Upper lobe of left lung (tissue), 6 donors: Measurements from ENCODE around the gene CNTNAP2. TPM values are rescaled to one million over a fixed set of nuclear protein-coding genes. Genes with fewer than 3 reads are reported as not detected.

Experiments used
- ATAC-seq, 2 donors: fragments of 200-7000 bp; cut with Tn5 transposase; one replicate each; pipeline ENCODE4 v1.9.1; 2022; ENCODE audit warnings: mild to moderate bottlenecking in 2 of 2, moderate library complexity in 2 of 2; ENCODE audit not compliant: low FRiP score in 2 of 2
- DNase-seq, 2 donors: peaks; one replicate each; pipeline ENCODE4 v3.0.0-alpha.2; 2019 to 2020
- H3K27ac ChIP-seq, 4 donors: fragments of 200-600 bp; sonication (generic); one replicate each; pipeline ENCODE4 v1.5.1; 2016 to 2019
- H3K27me3 ChIP-seq, 4 donors: fragments of 200-600 bp; sonication (generic); one replicate each; pipeline ENCODE4 v1.5.1; 2017 to 2019
- H3K36me3 ChIP-seq, 4 donors: fragments of 200-600 bp; sonication (generic); one replicate each; pipeline ENCODE4 v1.5.1; 2016 to 2019
- H3K4me1 ChIP-seq, 4 donors: fragments of 200-600 bp; sonication (generic); one replicate each; pipeline ENCODE4 v1.5.1; 2018 to 2019
- H3K4me3 ChIP-seq, 4 donors: fragments of 200-600 bp; sonication (generic); one replicate each; pipeline ENCODE4 v1.5.1; 2017 to 2019; ENCODE audit warnings: mild to moderate bottlenecking in 2 of 4, moderate library complexity in 1 of 4
- H3K9me3 ChIP-seq, 4 donors: fragments of 200-600 bp; sonication (generic); one replicate each; pipeline ENCODE4 v1.5.1; 2018 to 2019
- EP300 ChIP-seq, 4 donors: sonication (generic); formaldehyde crosslinking; IDR thresholded peaks; one replicate each; pipeline ENCODE4 v1.5.1; 2017; ENCODE audit warnings: antibody characterized with exemption in 4 of 4, control low read depth in 2 of 4
- POLR2A ChIP-seq, 4 donors: fragments of 450-650 bp; IDR thresholded peaks; one replicate each; pipeline ENCODE4 v1.5.1; 2016 to 2017; ENCODE audit warnings: antibody characterized with exemption in 4 of 4, mild to moderate bottlenecking in 2 of 4
- POLR2AphosphoS5 ChIP-seq, 2 donors: sonication (generic); formaldehyde crosslinking; IDR thresholded peaks; one replicate each; pipeline ENCODE4 v1.5.1; 2017; ENCODE audit warnings: antibody characterized with exemption in 2 of 2
- WGBS, 2 donors: methylation state at CpG; one replicate each; pipeline ENCODE4 v1.1.5; 2017 to 2018; 5-methylcytosine and 5-hydroxymethylcytosine counted together
- total RNA-seq, 6 donors: library from RNA; depleted of rRNA in 4 of 6; stranded (reverse); fragments of >200 nt in 4 of 6; gene quantifications; one replicate each; pipeline versions ENCODE4 v1.1.0 to v1.2.1, GENCODE V29; 2016 to 2021
- TF ChIP-seq, protein P1 (sequence below), 6 experiments: fragments of 450-650 bp in 4 of 6; fragments of 200-600 bp in 2 of 6; sonication (generic) in 2 of 6; IDR thresholded peaks; one replicate each; pipeline ENCODE4 v1.5.1; 2016 to 2019; ENCODE audit warnings: antibody characterized with exemption in 6 of 6
- donor health status: DM: no; HTN: no; CAD: no; lungs with moderate emphysema.
- donor health status: DM: no; HTN: yes; CAD: no; lungs with severe emphysema.

CNTNAP2 gene
- total RNA-seq, 6 donors from 2014 or later: 0.06 to 1.0 (median 0.37) TPM

DNA sequence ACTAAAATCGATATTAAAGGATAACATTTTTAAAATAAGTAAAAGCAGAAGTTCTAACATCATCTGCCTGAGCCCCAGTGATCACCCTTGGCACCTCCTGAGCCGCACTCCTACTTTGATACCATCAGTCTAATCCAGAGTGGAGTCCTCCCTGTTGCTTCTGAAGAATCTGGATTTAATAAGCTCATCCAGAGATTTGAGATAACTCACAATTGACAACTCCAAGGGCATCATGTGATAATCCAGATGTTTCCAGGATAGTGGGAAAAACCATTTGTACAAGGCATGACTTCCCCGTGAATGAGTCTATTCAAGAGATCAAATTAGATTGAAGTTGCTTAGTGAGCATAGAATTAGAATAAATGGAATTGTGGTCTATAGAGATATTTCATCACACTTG lies 1998.2 kb downstream of the CNTNAP2 start:
- no peak for ATAC-seq
- Histone ChIP-seq H3K27me3 (no peaks in the 10 kb centered on the region), H3K9me3 (no peaks in the 10 kb centered on the region), H3K4me1 (no peaks in the 10 kb centered on the region), H3K4me3 (no peak overlapping the region), H3K36me3 (no peaks in the 10 kb centered on the region), H3K27ac (no peak overlapping the region)
- DNase-seq: no peak
- TF ChIP-seq, protein P1, sequence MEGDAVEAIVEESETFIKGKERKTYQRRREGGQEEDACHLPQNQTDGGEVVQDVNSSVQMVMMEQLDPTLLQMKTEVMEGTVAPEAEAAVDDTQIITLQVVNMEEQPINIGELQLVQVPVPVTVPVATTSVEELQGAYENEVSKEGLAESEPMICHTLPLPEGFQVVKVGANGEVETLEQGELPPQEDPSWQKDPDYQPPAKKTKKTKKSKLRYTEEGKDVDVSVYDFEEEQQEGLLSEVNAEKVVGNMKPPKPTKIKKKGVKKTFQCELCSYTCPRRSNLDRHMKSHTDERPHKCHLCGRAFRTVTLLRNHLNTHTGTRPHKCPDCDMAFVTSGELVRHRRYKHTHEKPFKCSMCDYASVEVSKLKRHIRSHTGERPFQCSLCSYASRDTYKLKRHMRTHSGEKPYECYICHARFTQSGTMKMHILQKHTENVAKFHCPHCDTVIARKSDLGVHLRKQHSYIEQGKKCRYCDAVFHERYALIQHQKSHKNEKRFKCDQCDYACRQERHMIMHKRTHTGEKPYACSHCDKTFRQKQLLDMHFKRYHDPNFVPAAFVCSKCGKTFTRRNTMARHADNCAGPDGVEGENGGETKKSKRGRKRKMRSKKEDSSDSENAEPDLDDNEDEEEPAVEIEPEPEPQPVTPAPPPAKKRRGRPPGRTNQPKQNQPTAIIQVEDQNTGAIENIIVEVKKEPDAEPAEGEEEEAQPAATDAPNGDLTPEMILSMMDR (IDR thresholded peaks at IDR 0.05): no peak
- no peak for TF ChIP-seq POLR2AphosphoS5 (IDR thresholded peaks at IDR 0.05)
- 74 to 86% methylated on average over 3 of the region's 3 CpGs for WGBS, 2 donors

DNA sequence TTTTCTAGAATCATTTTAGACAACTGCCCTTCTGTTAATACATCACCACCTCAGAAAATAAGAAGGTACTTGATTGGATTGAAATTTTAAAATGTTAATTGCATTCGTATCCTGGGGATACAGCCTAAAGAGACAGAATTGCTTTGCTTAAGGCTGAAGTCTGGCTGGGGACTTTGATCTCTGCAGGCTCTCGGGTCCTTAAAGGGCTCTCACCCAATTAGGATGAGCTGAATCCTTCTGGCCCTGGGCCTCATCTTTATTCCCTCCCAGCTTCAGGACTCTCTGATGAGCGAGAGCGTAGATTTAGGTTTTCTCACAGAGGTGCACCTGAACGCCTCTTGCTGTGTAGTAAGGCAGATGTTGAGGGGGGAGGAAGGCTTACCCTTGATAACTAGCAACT lies 1998.7 kb downstream of the CNTNAP2 start:
- H3K36me3 ChIP-seq: no peaks in the 10 kb centered on the region
- H3K27me3 ChIP-seq: no peaks in the 10 kb centered on the region
- no peaks in the 10 kb centered on the region for H3K4me1 ChIP-seq
- no peaks in the 10 kb centered on the region for H3K9me3 ChIP-seq
- no peak overlapping the region for H3K27ac ChIP-seq
- ATAC-seq: no peak
- no peak overlapping the region for H3K4me3 ChIP-seq
- TF ChIP-seq POLR2AphosphoS5 (IDR thresholded peaks at IDR 0.05): no peak
- no peak for TF ChIP-seq EP300 (IDR thresholded peaks at IDR 0.05)
- TF ChIP-seq, protein P1 (IDR thresholded peaks at IDR 0.05): no peak
- no peak for TF ChIP-seq POLR2A (IDR thresholded peaks at IDR 0.05)
- 71 to 75% methylated on average over 5 of the region's 5 CpGs for WGBS, 2 donors
- DNase-seq: no peak

- Histone ChIP-seq H3K4me1 (no peaks in the 10 kb centered on the region), H3K27me3 (no peaks in the 10 kb centered on the region), H3K9me3 (no peaks in the 10 kb centered on the region), H3K27ac (no peak overlapping the region), H3K4me3 (no peak overlapping the region), H3K36me3 (no peaks in the 10 kb centered on the region)
- no peak for DNase-seq
- ATAC-seq: no peak
- 51 to 53% methylated on average over 5 of the region's 5 CpGs for WGBS, 2 donors
- TF ChIP-seq POLR2A (IDR thresholded peaks at IDR 0.05): no peak
- TF ChIP-seq EP300 (IDR thresholded peaks at IDR 0.05): no peak
- no peak for TF ChIP-seq POLR2AphosphoS5 (IDR thresholded peaks at IDR 0.05)
- TF ChIP-seq, protein P1 (IDR thresholded peaks at IDR 0.05): no peak
These were observed 1999.6 kb downstream of the CNTNAP2 start for GRCh38 chr7:148116195-148116594.

- ATAC-seq (no peak), DNase-seq (no peak)
- H3K4me3 ChIP-seq: no peak overlapping the region
- TF ChIP-seq, protein P1 (IDR thresholded peaks at IDR 0.05): no peak
- TF ChIP-seq POLR2A (IDR thresholded peaks at IDR 0.05) (no peak), EP300 (IDR thresholded peaks at IDR 0.05) (no peak), POLR2AphosphoS5 (IDR thresholded peaks at IDR 0.05) (no peak)
- H3K36me3 ChIP-seq: no peaks in the 10 kb centered on the region
- H3K27me3 ChIP-seq: no peaks in the 10 kb centered on the region
- no peaks in the 10 kb centered on the region for H3K9me3 ChIP-seq
- no peak overlapping the region for H3K27ac ChIP-seq
- WGBS, 2 donors: 74 to 86% methylated on average over 4 of the region's 4 CpGs
- H3K4me1 ChIP-seq: no peaks in the 10 kb centered on the region
These were observed 2000.3 kb downstream of the CNTNAP2 start for GRCh38 chr7:148116829-148117403.

GRCh38 chr7:148118371-148118770 lies 2001.8 kb downstream of the CNTNAP2 start:
- H3K9me3 ChIP-seq: no peaks in the 10 kb centered on the region
- H3K4me1 ChIP-seq: no peaks in the 10 kb centered on the region
- no peaks in the 10 kb centered on the region for H3K36me3 ChIP-seq
- DNase-seq (no peak), ATAC-seq (no peak)
- H3K27ac ChIP-seq: no peak overlapping the region
- no peaks in the 10 kb centered on the region for H3K27me3 ChIP-seq
- H3K4me3 ChIP-seq: no peak overlapping the region
- 56 to 63% methylated on average over 5 of the region's 5 CpGs for WGBS, 2 donors
- TF ChIP-seq, protein P1 (IDR thresholded peaks at IDR 0.05): no peak
- TF ChIP-seq POLR2AphosphoS5 (IDR thresholded peaks at IDR 0.05): no peak
- no peak for TF ChIP-seq POLR2A (IDR thresholded peaks at IDR 0.05)
- TF ChIP-seq EP300 (IDR thresholded peaks at IDR 0.05): no peak
